Ovary (tissue), 3 donors: ENCODE data around the gene DRAP1.

Experiments
- POLR2A ChIP-seq: fragments of 450-650 bp; IDR thresholded peaks from one replicate; pipeline ENCODE4 v1.6.1; 2017; ENCODE audit warnings: antibody characterized with exemption, mild to moderate bottlenecking, moderate library complexity
- TF ChIP-seq, protein P1 (sequence below), 3 donors: fragments of 450-650 bp in 2 of 3; fragments of 200-600 bp in 1 of 3; IDR thresholded peaks; one replicate each; pipeline versions ENCODE4 v1.5.1 to v1.8.0; 2016 to 2022; ENCODE audit warnings: antibody characterized with exemption in 3 of 3, mild to moderate bottlenecking in 1 of 3
- donor health status: DM: no; HTN: no; CAD: no.

DNA sequence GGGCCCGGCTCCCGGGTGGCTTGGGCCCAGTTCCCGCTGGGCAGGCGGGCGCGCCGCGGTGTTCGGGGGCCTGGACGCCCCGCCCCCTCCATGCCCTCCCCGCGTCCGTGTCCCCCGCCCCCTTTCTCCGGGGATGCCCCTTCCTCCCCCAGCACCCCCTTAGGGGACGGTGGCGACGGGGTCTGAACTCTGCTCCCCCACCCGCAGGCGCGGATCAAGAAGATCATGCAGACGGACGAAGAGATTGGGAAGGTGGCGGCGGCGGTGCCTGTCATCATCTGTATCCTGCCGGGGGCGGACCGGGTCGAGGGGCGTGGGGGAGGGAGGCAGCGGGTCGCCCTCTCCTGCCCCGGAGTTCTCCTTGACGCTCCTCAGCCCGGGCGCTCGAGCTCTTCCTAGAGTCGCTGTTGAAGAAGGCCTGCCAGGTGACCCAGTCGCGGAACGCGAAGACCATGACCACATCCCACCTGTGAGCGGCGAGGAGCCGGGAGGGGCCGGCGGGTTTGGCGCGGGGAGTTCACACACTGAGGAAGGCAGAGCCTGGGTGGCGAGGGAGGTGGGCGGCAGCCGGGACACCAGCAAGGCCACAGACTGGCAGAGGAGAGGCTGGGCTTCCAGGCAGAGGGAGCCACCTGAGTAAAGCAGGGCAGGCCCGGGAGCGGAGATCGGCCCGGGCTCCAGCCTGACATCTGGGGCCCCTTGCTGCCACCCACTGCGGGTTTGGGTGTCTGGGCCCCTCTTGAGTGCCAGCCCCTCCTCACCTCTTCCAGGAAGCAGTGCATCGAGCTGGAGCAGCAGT is 546 bp downstream of the DRAP1 start:
- TF ChIP-seq POLR2A, result no peak
- TF ChIP-seq, protein P1, sequence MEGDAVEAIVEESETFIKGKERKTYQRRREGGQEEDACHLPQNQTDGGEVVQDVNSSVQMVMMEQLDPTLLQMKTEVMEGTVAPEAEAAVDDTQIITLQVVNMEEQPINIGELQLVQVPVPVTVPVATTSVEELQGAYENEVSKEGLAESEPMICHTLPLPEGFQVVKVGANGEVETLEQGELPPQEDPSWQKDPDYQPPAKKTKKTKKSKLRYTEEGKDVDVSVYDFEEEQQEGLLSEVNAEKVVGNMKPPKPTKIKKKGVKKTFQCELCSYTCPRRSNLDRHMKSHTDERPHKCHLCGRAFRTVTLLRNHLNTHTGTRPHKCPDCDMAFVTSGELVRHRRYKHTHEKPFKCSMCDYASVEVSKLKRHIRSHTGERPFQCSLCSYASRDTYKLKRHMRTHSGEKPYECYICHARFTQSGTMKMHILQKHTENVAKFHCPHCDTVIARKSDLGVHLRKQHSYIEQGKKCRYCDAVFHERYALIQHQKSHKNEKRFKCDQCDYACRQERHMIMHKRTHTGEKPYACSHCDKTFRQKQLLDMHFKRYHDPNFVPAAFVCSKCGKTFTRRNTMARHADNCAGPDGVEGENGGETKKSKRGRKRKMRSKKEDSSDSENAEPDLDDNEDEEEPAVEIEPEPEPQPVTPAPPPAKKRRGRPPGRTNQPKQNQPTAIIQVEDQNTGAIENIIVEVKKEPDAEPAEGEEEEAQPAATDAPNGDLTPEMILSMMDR (IDR thresholded peaks at IDR 0.05), result no peak
